ENCODE data around the gene POC1A.
"Not testable (repeated sequence)": the region's sequence is repeated elsewhere in the genome, so short reads cannot be mapped to it uniquely, and the experiment has no call there.

POC1A gene

GRCh38 chr3:52183786-52184445, 29.7 kb upstream of the POC1A start:
- DNase-seq, result no peak

- DNase-seq, result no peak
Measured at GRCh38 chr3:52182691-52183090, 28.5 kb upstream of the POC1A start.

- no peak for DNase-seq
Measured at GRCh38 chr3:52182196-52182595, 28.0 kb upstream of the POC1A start.

GRCh38 chr3:52181543-52181942, 27.3 kb upstream of the POC1A start:
- DNase-seq, result no peak

- DNase-seq, result no peak
Measured at GRCh38 chr3:52178537-52178936, 24.3 kb upstream of the POC1A start.

GRCh38 chr3:52178126-52178525, 23.9 kb upstream of the POC1A start:
- not testable (repeated sequence) for DNase-seq

GRCh38 chr3:52177701-52178042, 23.4 kb upstream of the POC1A start:
- DNase-seq, result no peak

GRCh38 chr3:52176951-52177700, 22.9 kb upstream of the POC1A start:
- DNase-seq, result no peak

GRCh38 chr3:52176180-52176752, 22.0 kb upstream of the POC1A start:
- DNase-seq, result no peak

GRCh38 chr3:52175416-52176179, 21.4 kb upstream of the POC1A start:
- DNase-seq, result no peak

- DNase-seq, result peak in 1 of 2 experiments; percentile 26
Measured at GRCh38 chr3:52174896-52175295, 20.7 kb upstream of the POC1A start.

- no peak for DNase-seq
Measured at GRCh38 chr3:52173101-52173500, 18.9 kb upstream of the POC1A start.

GRCh38 chr3:52172262-52172757, 18.1 kb upstream of the POC1A start:
- DNase-seq, result no peak

GRCh38 chr3:52171514-52172261, 17.5 kb upstream of the POC1A start:
- no peak for DNase-seq

- DNase-seq, result not testable (repeated sequence)
Measured at GRCh38 chr3:52170217-52170616, 16.0 kb upstream of the POC1A start.

GRCh38 chr3:52167240-52167639, 13.0 kb upstream of the POC1A start:
- no peak for DNase-seq

GRCh38 chr3:52162250-52162872, 8.1 kb upstream of the POC1A start:
- no peak for DNase-seq

GRCh38 chr3:52159503-52159902, 5.3 kb upstream of the POC1A start:
- DNase-seq, result no peak

GRCh38 chr3:52155912-52156311, 1.7 kb upstream of the POC1A start:
- DNase-seq, result no peak

GRCh38 chr3:52153389-52154096, 680 bp downstream of the POC1A start:
- DNase-seq, result peak; percentile 40 to 52

- not testable (repeated sequence) for DNase-seq
Measured at GRCh38 chr3:52151991-52152390, 2.2 kb downstream of the POC1A start.
